Thyroid gland (tissue), 4 donors: ENCODE measurements around the gene CALU. TPM values are rescaled to one million over a fixed set of nuclear protein-coding genes. Genes with fewer than 3 reads are reported as not detected.

Experiments used
- DNase-seq, 2 donors: peaks; one replicate each; pipeline ENCODE4 v3.0.0-alpha.2; 2019
- H3K27ac ChIP-seq, 3 donors: fragments of 200-600 bp; sonication (generic); 1 replicate in 2 of 3; 2 replicates in 1 of 3; pipeline ENCODE4 v1.5.1; 2016 to 2019; ENCODE audit warnings: mild to moderate bottlenecking in 1 of 3, moderate library complexity in 1 of 3
- H3K27me3 ChIP-seq: fragments of 200-600 bp; sonication (generic); one replicate; pipeline ENCODE4 v1.5.1; 2019
- H3K36me3 ChIP-seq, 2 donors: fragments of 200-600 bp; sonication (generic); one replicate each; pipeline ENCODE4 v1.5.1; 2016 to 2019
- H3K4me1 ChIP-seq, 2 donors: fragments of 200-600 bp; sonication (generic); one replicate each; pipeline ENCODE4 v1.5.1; 2017 to 2019
- H3K4me3 ChIP-seq, 3 donors: fragments of 200-600 bp; sonication (generic); replicated peaks in 1 of 3; 1 replicate in 2 of 3; 2 replicates in 1 of 3; pipeline ENCODE4 v1.5.1; 2016; ENCODE audit warnings: mild to moderate bottlenecking in 1 of 3
- H3K9me3 ChIP-seq: fragments of 200-600 bp; sonication (generic); one replicate; pipeline ENCODE4 v1.5.1; 2017
- CTCF ChIP-seq, 6 experiments: fragments of 200-600 bp in 3 of 6; fragments of 450-650 bp in 3 of 6; sonication (generic) in 3 of 6; IDR thresholded peaks; one replicate each; pipeline ENCODE4 v1.5.1; 2016 to 2019; ENCODE audit warnings: antibody characterized with exemption in 6 of 6, mild to moderate bottlenecking in 2 of 6, inconsistent platforms in 1 of 6, moderate library complexity in 1 of 6
- POLR2A ChIP-seq, 2 donors: fragments of 450-650 bp; IDR thresholded peaks; one replicate each; pipeline ENCODE4 v1.6.1; 2017; ENCODE audit warnings: antibody characterized with exemption in 2 of 2, mild to moderate bottlenecking in 2 of 2, moderate library complexity in 1 of 2
- WGBS, 2 donors: methylation state at CpG; one replicate each; pipeline ENCODE4 v1.1.5; 2017; 5-methylcytosine and 5-hydroxymethylcytosine counted together
- intact Hi-C: fragments of 100-400 bp; cut with DNase I; formaldehyde crosslinking; loops from one replicate; pipeline ENCODE4 v1.15.1; 2023
- total RNA-seq, 4 donors: library from RNA; depleted of rRNA; stranded (reverse); fragments of >200 nt; gene quantifications; one replicate each; pipeline ENCODE4 v1.2.3, GENCODE V29; 2016

Gene CALU
- total RNA-seq, 4 donors from 2014 or later, result 115 to 143 (median 132) TPM

DNA sequence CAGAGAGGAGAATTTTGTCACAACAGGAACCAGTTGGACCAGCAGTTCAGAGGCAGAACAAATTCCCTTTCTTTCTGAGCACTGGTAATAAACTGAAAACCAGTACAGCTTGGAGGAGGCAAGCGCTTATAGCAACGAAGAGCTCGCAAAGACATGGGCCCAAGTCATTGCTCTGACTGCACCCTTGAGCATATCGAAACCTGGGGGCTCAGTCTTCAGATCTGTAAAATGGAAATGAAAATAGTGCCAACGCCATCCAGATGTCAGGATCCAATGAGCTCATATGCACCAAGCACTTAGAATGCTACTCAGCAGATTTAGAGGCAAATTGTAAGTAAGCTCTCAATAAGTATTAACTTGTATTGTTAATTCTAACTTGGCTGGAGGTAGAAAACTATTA, 14.4 kb upstream of the CALU start:
- Histone ChIP-seq H3K27me3 (no peaks in the 10 kb centered on the region), H3K4me3 (no peak overlapping the region), H3K9me3 (no peaks in the 10 kb centered on the region), H3K27ac (no peak overlapping the region), H3K36me3 (no peaks in the 10 kb centered on the region), H3K4me1 (no peaks in the 10 kb centered on the region)
- 91 to 93% methylated on average over 5 of the region's 5 CpGs for WGBS, 2 donors
- no peak for DNase-seq
- TF ChIP-seq POLR2A (IDR thresholded peaks at IDR 0.05), result no peak
- no peak for TF ChIP-seq CTCF (IDR thresholded peaks at IDR 0.05)
- intact Hi-C loops, result no loop called here

DNA sequence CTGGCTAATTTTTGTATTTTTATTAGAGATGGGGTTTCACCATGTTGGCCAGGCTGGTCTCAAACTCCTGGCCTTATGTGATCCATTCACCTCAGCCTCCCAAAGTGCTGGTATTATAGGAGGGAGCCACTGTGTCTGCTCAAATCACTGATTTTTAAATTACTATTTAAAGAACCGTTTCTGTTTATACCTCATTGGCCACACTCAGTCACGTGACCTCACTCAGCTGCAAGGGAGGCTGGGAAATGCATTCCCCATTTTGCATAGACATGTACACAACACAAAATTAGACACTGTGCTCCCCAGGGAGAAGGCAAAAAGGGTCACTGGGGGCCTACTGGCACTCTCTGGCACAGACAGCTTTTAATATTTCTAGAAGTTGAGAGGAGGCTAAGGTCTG, 13.6 kb upstream of the CALU start:
- no peak for TF ChIP-seq POLR2A (IDR thresholded peaks at IDR 0.05)
- TF ChIP-seq CTCF (IDR thresholded peaks at IDR 0.05), result no peak
- 92 to 96% methylated on average over 2 of the region's 2 CpGs for WGBS, 2 donors
- DNase-seq, result no peak
- Histone ChIP-seq H3K27ac (no peak overlapping the region), H3K27me3 (no peaks in the 10 kb centered on the region), H3K4me1 (no peaks in the 10 kb centered on the region), H3K9me3 (no peaks in the 10 kb centered on the region), H3K4me3 (no peak overlapping the region), H3K36me3 (no peaks in the 10 kb centered on the region)
- intact Hi-C loops, result no loop called here

DNA sequence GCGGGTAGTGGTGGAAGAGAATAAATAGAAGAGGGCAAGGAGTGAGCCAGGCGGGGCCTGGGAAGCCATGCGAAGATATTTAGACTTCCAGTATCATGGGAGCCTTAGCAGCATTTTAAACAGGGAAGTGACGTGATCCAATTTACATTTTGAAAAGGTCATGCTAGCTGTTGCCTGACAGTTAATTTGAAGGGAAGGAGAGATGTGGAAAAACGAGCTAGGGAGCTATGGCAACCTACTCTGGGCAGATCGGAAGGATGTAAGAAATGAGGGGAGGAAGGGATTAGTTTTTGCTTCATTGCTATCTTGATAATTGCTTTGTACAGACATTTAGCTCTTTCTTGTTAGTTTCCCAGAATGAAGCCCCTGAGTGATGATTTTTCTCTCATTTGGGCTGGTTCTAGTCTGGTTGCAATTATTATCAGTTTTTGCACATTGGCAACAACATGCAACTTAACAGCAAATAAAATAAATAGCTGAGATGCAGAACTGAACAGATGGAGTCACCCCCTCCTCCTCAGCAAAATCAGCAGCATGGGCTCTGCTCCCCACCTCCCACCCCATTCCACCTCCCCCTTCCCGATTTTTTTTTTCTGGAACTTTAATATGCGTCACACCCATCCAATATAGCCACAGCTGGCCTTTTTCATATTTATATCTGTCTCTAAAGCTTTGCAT, 13.0 kb upstream of the CALU start:
- intact Hi-C loops, result no loop called here
- no peaks in the 10 kb centered on the region for H3K27me3 ChIP-seq
- WGBS, 2 donors, result 78 to 80% methylated on average over 8 of the region's 8 CpGs
- H3K36me3 ChIP-seq, result no peaks in the 10 kb centered on the region
- no peaks in the 10 kb centered on the region for H3K4me1 ChIP-seq
- no peaks in the 10 kb centered on the region for H3K9me3 ChIP-seq
- TF ChIP-seq POLR2A (IDR thresholded peaks at IDR 0.05) (no peak), CTCF (IDR thresholded peaks at IDR 0.05) (no peak)
- no peak for DNase-seq
- H3K27ac ChIP-seq, result no peak overlapping the region
- H3K4me3 ChIP-seq, result no peak overlapping the region

DNA sequence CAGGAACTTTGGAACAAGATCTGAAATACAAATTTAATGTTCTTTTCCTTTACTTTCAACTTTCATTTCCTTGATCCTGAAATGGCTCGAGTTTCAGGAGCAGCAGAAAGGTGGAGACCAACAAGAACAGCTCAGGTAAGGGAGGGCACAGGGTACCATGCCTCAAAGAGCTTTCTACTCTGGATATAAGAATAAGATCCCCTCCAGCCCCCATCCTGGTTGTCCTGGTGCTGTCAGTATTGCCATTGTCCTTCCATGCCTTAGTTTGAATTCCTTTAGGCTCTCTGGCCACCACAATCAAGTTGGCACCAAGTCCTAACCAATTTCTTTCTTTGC, 12.5 kb upstream of the CALU start:
- H3K27me3 ChIP-seq, result no peaks in the 10 kb centered on the region
- no peak overlapping the region for H3K4me3 ChIP-seq
- H3K36me3 ChIP-seq, result no peaks in the 10 kb centered on the region
- intact Hi-C loops, result no loop called here
- DNase-seq, result no peak
- TF ChIP-seq POLR2A (IDR thresholded peaks at IDR 0.05) (no peak), CTCF (IDR thresholded peaks at IDR 0.05) (no peak)
- no peaks in the 10 kb centered on the region for H3K9me3 ChIP-seq
- no peak overlapping the region for H3K27ac ChIP-seq
- no peaks in the 10 kb centered on the region for H3K4me1 ChIP-seq
- 63 to 67% methylated on average over 1 of the region's 1 CpG for WGBS, 2 donors

- Histone ChIP-seq H3K4me1 (no peaks in the 10 kb centered on the region), H3K27me3 (no peaks in the 10 kb centered on the region), H3K36me3 (no peaks in the 10 kb centered on the region), H3K4me3 (no peak overlapping the region), H3K27ac (no peak overlapping the region), H3K9me3 (no peaks in the 10 kb centered on the region)
- 95 to 97% methylated on average over 4 of the region's 4 CpGs for WGBS, 2 donors
- TF ChIP-seq POLR2A (IDR thresholded peaks at IDR 0.05) (no peak), CTCF (IDR thresholded peaks at IDR 0.05) (no peak)
- intact Hi-C loops, result no loop called here
- DNase-seq, result no peak
Measured at GRCh38 chr7:128727239-128727638, 11.9 kb upstream of the CALU start.
